Measurements from ENCODE around the gene CST1.
A peak's percentile ranks its signal among the peaks of the same experiment; 100 is the strongest.
"Not testable (repeated sequence)": the region's sequence is repeated elsewhere in the genome, so short reads cannot be mapped to it uniquely, and the experiment has no call there.

- TF ChIP-seq CTCF (IDR thresholded peaks at IDR 0.05) = peak in 1 of 2 donors; percentile 55
- not testable (repeated sequence) for TF ChIP-seq EP300, POLR2A, POLR2AphosphoS5 (IDR thresholded peaks at IDR 0.05)
Measured at GRCh38 chr20:23799216-23799847, 48.6 kb upstream of the CST1 start.
